H1 (cell line): Measurements from ENCODE around the gene GRID2. TPM values are rescaled to one million over a fixed set of nuclear protein-coding genes. Genes with fewer than 3 reads are reported as not detected.

Source experiments
- CTCF ChIA-PET: fragments of 300-600 bp; sonication (Branson Sonifier 250); formaldehyde crosslinking; loops from one replicate; lab custom pipeline; 2021; ENCODE audit not compliant: partially characterized antibody; lab: Charles Lee
- POLR2A ChIA-PET: fragments of 300-600 bp; sonication (Branson Sonifier 250); formaldehyde crosslinking; loops from one replicate; lab custom pipeline; 2021; ENCODE audit warnings: inconsistent platforms; ENCODE audit not compliant: partially characterized antibody; lab: Charles Lee
- DNase-seq, 2 experiments: peaks; one replicate each; pipeline versions ENCODE4 v3.0.0 to v3.0.0-alpha.2; 2010 to 2022; ENCODE audit warnings: low spot score in 2 of 2, low read depth in 1 of 2, mixed read lengths in 1 of 2
- FAIRE-seq: peaks from 2 replicates; lab custom pipeline; 2011; peaks lifted over from hg19 to GRCh38; lab: Jason Lieb, UNC
- H2AFZ ChIP-seq: 2 replicates; pipeline ENCODE4 v1.8.1; 2012; ENCODE audit warnings: low read length, inconsistent platforms
- H2AK5ac ChIP-seq: 2 replicates; pipeline ENCODE4 v1.6.1; 2013; ENCODE audit warnings: low read depth, low read length
- H2BK120ac ChIP-seq: replicated peaks from 2 replicates; pipeline ENCODE3; 2013; ENCODE audit warnings: low read depth, low read length, inconsistent platforms
- H2BK12ac ChIP-seq: 2 replicates; pipeline ENCODE4 v1.6.1; 2013; ENCODE audit warnings: low read depth, low read length
- H2BK15ac ChIP-seq: 2 replicates; pipeline ENCODE4 v1.6.1; 2013; ENCODE audit warnings: low read length
- H2BK20ac ChIP-seq: 2 replicates; pipeline ENCODE4 v1.6.1; 2013; ENCODE audit warnings: low read length
- H2BK5ac ChIP-seq: 2 replicates; pipeline ENCODE4 v1.6.1; 2013; ENCODE audit warnings: low read depth, low read length
- H3K14ac ChIP-seq: 2 replicates; pipeline ENCODE4 v1.6.1; 2013; ENCODE audit warnings: inconsistent platforms; ENCODE audit not compliant: insufficient read length
- H3K18ac ChIP-seq: 2 replicates; pipeline ENCODE4 v1.6.1; 2013; ENCODE audit warnings: low read length; ENCODE audit errors: extremely low read depth
- H3K23ac ChIP-seq: 2 replicates; pipeline ENCODE4 v1.6.1; 2013; ENCODE audit warnings: inconsistent platforms; ENCODE audit not compliant: insufficient read length
- H3K23me2 ChIP-seq: 2 replicates; pipeline ENCODE4 v1.6.1; 2013; ENCODE audit warnings: low read depth, low read length
- H3K27ac ChIP-seq: 2 replicates; pipeline ENCODE4 v1.6.1; 2011; ENCODE audit warnings: low read depth, low read length, inconsistent platforms
- H3K27me3 ChIP-seq, 4 experiments: replicated peaks in 1 of 4; 1 replicate in 1 of 4; 2 replicates in 3 of 4; pipeline versions ENCODE4 v1.6.1 to v1.8.1; 2011 to 2013; ENCODE audit warnings: low read length in 3 of 4, mild to moderate bottlenecking in 3 of 4, inconsistent platforms in 2 of 4, mixed read lengths in 2 of 4, moderate library complexity in 1 of 4; ENCODE audit not compliant: control insufficient read depth in 3 of 4, insufficient read depth in 3 of 4; ENCODE audit errors: extremely low read depth in 1 of 4
- H3K36me3 ChIP-seq, 4 experiments: 2 replicates each; pipeline versions ENCODE4 v1.6.1 to v1.8.1; 2011 to 2013; ENCODE audit warnings: mild to moderate bottlenecking in 4 of 4, low read length in 3 of 4, moderate library complexity in 2 of 4, control low read depth in 1 of 4, inconsistent platforms in 1 of 4; ENCODE audit not compliant: insufficient read depth in 4 of 4, control insufficient read depth in 2 of 4
- H3K4ac ChIP-seq: replicated peaks from 2 replicates; pipeline ENCODE3; 2013; ENCODE audit warnings: low read length, low read depth, mixed read lengths, inconsistent platforms; ENCODE audit not compliant: insufficient read length
- H3K4me1 ChIP-seq, 4 experiments: replicated peaks in 1 of 4; 1 replicate in 1 of 4; 2 replicates in 3 of 4; pipeline versions ENCODE4 v1.6.1 to v1.8.1; 2011 to 2013; ENCODE audit warnings: low read length in 3 of 4, inconsistent platforms in 2 of 4, mixed read lengths in 1 of 4; ENCODE audit not compliant: insufficient read depth in 4 of 4, control insufficient read depth in 3 of 4
- H3K4me2 ChIP-seq, 2 experiments: 2 replicates each; pipeline versions ENCODE4 v1.6.1 to v1.8.1; 2011 to 2013; ENCODE audit warnings: low read depth in 2 of 2, low read length in 2 of 2, control low read depth in 1 of 2, inconsistent platforms in 1 of 2, mild to moderate bottlenecking in 1 of 2; ENCODE audit not compliant: insufficient read depth in 1 of 2
- H3K4me3 ChIP-seq, 4 experiments: fragments of 200-600, 300-600 bp in 1 of 4; sonication (generic), shearing (Covaris generic), sonication (Bioruptor Twin) in 1 of 4; 2 replicates each; pipeline versions ENCODE4 v1.5.1 to v1.8.1; 2011 to 2016; ENCODE audit warnings: low read length in 4 of 4, low read depth in 3 of 4, control low read depth in 2 of 4, inconsistent platforms in 2 of 4, mild to moderate bottlenecking in 2 of 4, mixed read lengths in 1 of 4, moderate library complexity in 1 of 4; ENCODE audit not compliant: insufficient read depth in 2 of 4; ENCODE audit errors: extremely low read depth in 1 of 4
- H3K56ac ChIP-seq: replicated peaks from 2 replicates; pipeline ENCODE3; 2013; ENCODE audit warnings: low read depth, mild to moderate bottlenecking, mixed read lengths, low read length, inconsistent platforms; ENCODE audit not compliant: insufficient read length
- H3K79me1 ChIP-seq: 2 replicates; pipeline ENCODE4 v1.6.1; 2013; ENCODE audit warnings: low read depth, low read length, control low read depth
- H3K79me2 ChIP-seq, 2 experiments: 2 replicates each; pipeline versions ENCODE4 v1.6.1 to v1.8.1; 2012 to 2013; ENCODE audit warnings: low read length in 2 of 2, mild to moderate bottlenecking in 2 of 2, inconsistent platforms in 1 of 2; ENCODE audit not compliant: insufficient read depth in 2 of 2, control insufficient read depth in 1 of 2
- H3K9ac ChIP-seq, 4 experiments: replicated peaks in 1 of 4; 1 replicate in 1 of 4; 2 replicates in 3 of 4; pipeline versions ENCODE4 v1.6.1 to v1.8.1; 2011 to 2013; ENCODE audit warnings: low read depth in 3 of 4, low read length in 3 of 4, control low read depth in 2 of 4, mild to moderate bottlenecking in 2 of 4, moderate library complexity in 2 of 4, inconsistent platforms in 1 of 4; ENCODE audit errors: extremely low read depth in 1 of 4
- H3K9me3 ChIP-seq, 2 experiments: 2 replicates each; pipeline versions ENCODE4 v1.6.1 to v1.8.1; 2012 to 2013; ENCODE audit warnings: mild to moderate bottlenecking in 2 of 2, moderate library complexity in 2 of 2, control low read depth in 1 of 2, inconsistent platforms in 1 of 2, low read depth in 1 of 2, low read length in 1 of 2, mixed read lengths in 1 of 2; ENCODE audit not compliant: insufficient read depth in 2 of 2
- H4K20me1 ChIP-seq, 2 experiments: replicated peaks in 1 of 2; 2 replicates each; pipeline versions ENCODE3 to v1.8.1; 2011 to 2013; ENCODE audit warnings: inconsistent platforms in 2 of 2, low read length in 2 of 2, mild to moderate bottlenecking in 1 of 2; ENCODE audit not compliant: insufficient read depth in 2 of 2, control insufficient read depth in 1 of 2
- H4K5ac ChIP-seq: 2 replicates; pipeline ENCODE4 v1.6.1; 2013; ENCODE audit warnings: low read length, low read depth, mixed read lengths, inconsistent platforms; ENCODE audit not compliant: insufficient read length
- H4K8ac ChIP-seq: 2 replicates; pipeline ENCODE4 v1.8.0; 2013; ENCODE audit warnings: mild to moderate bottlenecking, moderate library complexity, low read length, inconsistent platforms; ENCODE audit not compliant: insufficient read depth; ENCODE audit errors: extremely low read depth
- H4K91ac ChIP-seq: replicated peaks from 2 replicates; pipeline ENCODE3; 2013; ENCODE audit warnings: low read length, mixed read lengths, inconsistent platforms; ENCODE audit not compliant: insufficient read length
- BCL11A ChIP-seq, 2 experiments: IDR thresholded peaks; one replicate each; pipeline ENCODE4 v1.6.1; 2011; ENCODE audit warnings: low read depth in 2 of 2, low read length in 2 of 2, mild to moderate bottlenecking in 2 of 2
- BRCA1 ChIP-seq: IDR thresholded peaks from 2 replicates; pipeline ENCODE4 v1.6.1; 2012; ENCODE audit warnings: low read depth, low read length, improper control_type of control experiment
- HDAC2 ChIP-seq, 2 experiments: fragments of 300-600 bp in 1 of 2; sonication (generic) in 1 of 2; IDR thresholded peaks; 2 replicates each; pipeline ENCODE4 v1.6.1; 2011 to 2012; ENCODE audit warnings: low read depth in 2 of 2, low read length in 2 of 2, mild to moderate bottlenecking in 2 of 2, moderate library complexity in 2 of 2, borderline replicate concordance in 1 of 2, inconsistent platforms in 1 of 2
- KDM1A ChIP-seq: fragments of 200-600, 300-600 bp; sonication (generic); IDR thresholded peaks from 2 replicates; pipeline ENCODE4 v1.7.1; 2016; ENCODE audit warnings: mild to moderate bottlenecking, low read length, borderline replicate concordance
- WGBS, 2 experiments: shearing (Covaris generic) in 1 of 2; methylation state at CpG; one replicate each; pipeline versions ENCODE4 v1.1.6 to v1.1.7; 2013 to 2015; ENCODE audit warnings: low lambda C conversion rate in 2 of 2, mixed read lengths in 2 of 2, inconsistent platforms in 1 of 2, low coverage in 1 of 2, missing lambda C conversion rate in 1 of 2; ENCODE audit not compliant: insufficient replicate concordance in 2 of 2, insufficient coverage in 1 of 2, insufficient read length in 1 of 2; ENCODE audit errors: extremely low coverage in 1 of 2, missing lambda C conversion rate in 1 of 2; 5-methylcytosine and 5-hydroxymethylcytosine counted together
- polyA plus RNA-seq, 7 experiments: library from polyadenylated mRNA; depleted of rRNA in 3 of 7; stranded (reverse) in 5 of 7; unstranded in 2 of 7; fragments of >200 nt in 5 of 7; fragments of 200-250 nt in 2 of 7; gene quantifications; 1 replicate in 5 of 7; 2 replicates in 1 of 7; 4 replicates in 1 of 7; pipeline versions ENCODE4 v1.2.1 to v1.2.3, GENCODE V29; 2011 to 2013; ENCODE audit warnings: missing spikeins in 2 of 7, mixed read lengths in 2 of 7
- total RNA-seq: library from RNA; stranded (reverse); fragmentation: NEBNext Ultra II Directional; extraction: Animal tissue kit (Norgen Biotek cat#: 25700); gene quantifications from 2 replicates; pipeline ENCODE4 v1.2.1, GENCODE V29; 2021

The GRID2 gene
- total and polyA plus RNA-seq, 2 of the 8 experiments (the other 6 are each of a cell fraction or from before 2014, with no cell fraction given): 31.1 to 81.9 TPM

DNA sequence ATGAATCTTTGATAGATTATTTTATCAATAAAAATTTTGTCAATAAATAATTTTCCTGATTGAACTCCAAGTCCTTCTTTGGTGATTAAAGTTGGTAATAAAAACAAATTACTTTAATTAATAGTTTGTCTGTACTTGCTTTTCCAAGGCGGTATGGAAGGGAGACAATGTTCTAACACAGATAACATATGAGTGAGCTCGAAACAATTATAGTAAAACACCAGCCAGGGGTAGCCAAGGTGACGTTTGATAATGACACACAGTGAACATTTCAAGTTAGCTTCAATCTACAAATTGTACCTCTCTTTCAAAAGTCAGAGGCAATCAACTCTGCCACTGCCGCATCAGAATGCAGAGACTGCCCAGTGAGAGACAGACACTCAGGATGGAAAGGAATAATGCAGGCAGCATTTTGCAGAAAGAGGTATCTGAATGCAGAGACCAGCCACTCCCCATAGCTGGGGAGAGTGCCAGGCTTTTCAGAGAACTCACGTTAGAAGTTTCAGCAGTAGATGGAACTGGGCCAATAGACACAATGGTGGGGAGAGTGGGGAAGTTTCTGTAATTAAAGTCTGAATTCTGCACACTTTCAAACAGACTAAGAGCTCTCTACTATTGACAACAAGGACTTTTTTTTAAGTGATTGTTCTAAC, 1506.7 kb downstream of the GRID2 start:
- ChIA-PET CTCF (interaction anchor here (0.9 to 1.3 kb wide), 4 partner anchors 57 to 303 kb away, joined by 3 read pairs; no protein-coding TSS in a partner anchor), POLR2A (no interaction called here)
- H3K23me2 ChIP-seq: no peaks in the 10 kb centered on the region
- peaks cover 0 to 6% (median 2%) of the 10 kb centered on the region in 4 experiments; a peak in 2 of 7 replicates for H3K4me1 ChIP-seq
- no peak overlapping the region for H4K8ac ChIP-seq
- FAIRE-seq: no peak
- H2BK120ac ChIP-seq: no peak overlapping the region
- no peak overlapping the region for H3K9ac ChIP-seq
- H3K79me1 ChIP-seq: no peaks in the 10 kb centered on the region
- WGBS, 2 experiments: 58% methylated on average over 5 of the region's 5 CpGs; no CpG with 5 or more reads in 1 of the 2 experiments
- no peak overlapping the region for H3K27ac ChIP-seq
- H3K4ac ChIP-seq: no peak overlapping the region
- no peak overlapping the region for H3K23ac ChIP-seq
- H3K56ac ChIP-seq: no peak overlapping the region
- no peaks in the 10 kb centered on the region for H4K20me1 ChIP-seq
- no peak overlapping the region for H2BK20ac ChIP-seq
- H3K4me3 ChIP-seq: no peak overlapping the region
- H3K18ac ChIP-seq: no peak overlapping the region
- no peak overlapping the region for H4K91ac ChIP-seq
- no peak for TF ChIP-seq BRCA1
- TF ChIP-seq HDAC2 (IDR thresholded peaks at IDR 0.05; ENCODE audit: borderline replicate concordance in 1 of 2, low read depth in 2 of 2, low read length in 2 of 2): no peak
- no peak for TF ChIP-seq BCL11A (IDR thresholded peaks at IDR 0.05; ENCODE audit: low read depth in 2 of 2, low read length in 2 of 2)
- no peak for TF ChIP-seq KDM1A
- no peaks in the 10 kb centered on the region for H3K27me3 ChIP-seq
- H2AK5ac ChIP-seq: no peak overlapping the region
- H2AFZ ChIP-seq: no peak overlapping the region
- no peak overlapping the region for H3K14ac ChIP-seq
- H3K4me2 ChIP-seq: no peak overlapping the region
- no peak overlapping the region for H2BK12ac ChIP-seq
- H4K5ac ChIP-seq: no peak overlapping the region
- H3K36me3 ChIP-seq: no peaks in the 10 kb centered on the region
- no peak overlapping the region for H2BK15ac ChIP-seq
- H2BK5ac ChIP-seq: no peak overlapping the region
- H3K79me2 ChIP-seq: no peaks in the 10 kb centered on the region
- H3K9me3 ChIP-seq: no peaks in the 10 kb centered on the region
- DNase-seq: no peak
